OCI-LY7 (cell line): ENCODE data around the gene SSBP4. TPM values are rescaled to one million over a fixed set of nuclear protein-coding genes. Genes with fewer than 3 reads are reported as not detected.

Experiments used
- BruUV-seq: library from RNA; stranded (reverse); fragments of 400-500 nt; replicated peaks from 2 replicates; lab custom pipeline; 2021; lab: Mats Ljungman, UMichigan
- CTCF ChIA-PET: fragments of 300-600 bp; sonication (Branson Sonifier 250); formaldehyde crosslinking; loops from one replicate; lab custom pipeline; 2022; ENCODE audit warnings: antibody characterized with exemption; ENCODE audit not compliant: unreplicated experiment; lab: Charles Lee
- POLR2A ChIA-PET: fragments of 300-600 bp; sonication (Branson Sonifier 250); formaldehyde crosslinking; loops from one replicate; lab custom pipeline; 2022; ENCODE audit warnings: antibody characterized with exemption; lab: Charles Lee
- DNase-seq: peaks from one replicate; pipeline ENCODE4 v3.0.0-alpha.2; 2015; ENCODE audit warnings: low spot score
- H2AFZ ChIP-seq: fragments of 200-600 bp; sonication (generic), shearing (Covaris generic); 2 replicates; pipeline ENCODE4 v1.6.1; 2014; ENCODE audit warnings: mild to moderate bottlenecking, antibody characterized with exemption, low read length, moderate library complexity
- H3K27ac ChIP-seq: fragments of 200-600 bp; sonication (generic); 2 replicates; pipeline ENCODE4 v1.5.1; 2014; ENCODE audit warnings: mixed run types, low read depth, mild to moderate bottlenecking, moderate library complexity, low read length, inconsistent platforms; ENCODE audit not compliant: poor library complexity, severe bottlenecking
- H3K36me3 ChIP-seq: fragments of 200-600 bp; sonication (generic); 2 replicates; pipeline ENCODE4 v1.6.1; 2014; ENCODE audit warnings: mild to moderate bottlenecking, antibody characterized with exemption, low read length, moderate library complexity, mixed read lengths; ENCODE audit not compliant: insufficient read depth
- H3K4me1 ChIP-seq: fragments of 200-600 bp; sonication (generic); 2 replicates; pipeline ENCODE4 v1.5.1; 2014; ENCODE audit warnings: mild to moderate bottlenecking, low read length; ENCODE audit not compliant: insufficient read depth, poor library complexity, severe bottlenecking
- H3K4me2 ChIP-seq: fragments of 200-600 bp; sonication (generic); 2 replicates; pipeline ENCODE4 v1.6.1; 2014; ENCODE audit warnings: mild to moderate bottlenecking, low read length
- H3K4me3 ChIP-seq: fragments of 200-600 bp; sonication (generic); 2 replicates; pipeline ENCODE4 v1.5.1; 2014; ENCODE audit warnings: mild to moderate bottlenecking, low read depth, low read length; ENCODE audit not compliant: poor library complexity, severe bottlenecking
- H3K79me2 ChIP-seq: fragments of 200-600 bp; sonication (generic); 2 replicates; pipeline ENCODE4 v1.6.1; 2016; ENCODE audit warnings: low read depth, mild to moderate bottlenecking, low read length, moderate library complexity, mixed read lengths; ENCODE audit not compliant: insufficient read depth
- H3K9me2 ChIP-seq: fragments of 200-600 bp; sonication (generic); 2 replicates; pipeline ENCODE4 v1.6.1; 2016; ENCODE audit warnings: mild to moderate bottlenecking, low read length, mixed read lengths; ENCODE audit not compliant: insufficient read depth
- H3K9me3 ChIP-seq: fragments of 200-600 bp; sonication (generic); 2 replicates; pipeline ENCODE4 v1.6.1; 2014; ENCODE audit warnings: mild to moderate bottlenecking, mixed run types, low read length, mixed read lengths
- H4K20me1 ChIP-seq: fragments of 200-600 bp; sonication (generic); 2 replicates; pipeline ENCODE4 v1.6.1; 2014; ENCODE audit warnings: mild to moderate bottlenecking, antibody characterized with exemption, low read length, moderate library complexity, mixed read lengths; ENCODE audit not compliant: insufficient read depth
- CTCF ChIP-seq: fragments of 200-600 bp; sonication (generic); conservative IDR thresholded peaks from 2 replicates; pipeline ENCODE4 v1.5.1; 2014; ENCODE audit warnings: mild to moderate bottlenecking, antibody characterized with exemption, low read length, moderate library complexity, mixed read lengths
- EZH2phosphoT487 ChIP-seq: fragments of 200-600 bp; sonication (generic); IDR thresholded peaks from 2 replicates; pipeline ENCODE4 v1.6.1; 2018; ENCODE audit warnings: low read depth, borderline replicate concordance, mild to moderate bottlenecking, mixed run types, antibody characterized with exemption, low read length, moderate library complexity, mixed read lengths
- intact Hi-C: fragments of 100-400 bp; cut with micrococcal nuclease; formaldehyde crosslinking; loops from one replicate; pipeline ENCODE4 v1.10.0; 2022; ENCODE audit not compliant: unreplicated experiment
- total RNA-seq, 2 experiments: library from RNA; depleted of rRNA in 1 of 2; stranded (reverse); fragments of >200 nt in 1 of 2; shearing (Covaris generic) in 1 of 2; gene quantifications; 2 replicates each; pipeline ENCODE4 v1.2.3, GENCODE V29; 2014 to 2022

Gene SSBP4
- total RNA-seq, 2 experiments from 2014 or later: 92.9 to 117 TPM

GRCh38 chr19:18428173-18428786 is 9.1 kb downstream of the SSBP4 start:
- H3K36me3 ChIP-seq: no peaks in the 10 kb centered on the region
- TF ChIP-seq EZH2phosphoT487 (no peak), CTCF (no peak)
- peak overlapping the region; percentile 66 for H3K4me2 ChIP-seq
- CTCF ChIA-PET: no interaction called here
- H3K9me2 ChIP-seq: no peaks in the 10 kb centered on the region
- no peak overlapping the region for H3K4me3 ChIP-seq
- peak overlapping the region; percentile 37 for H3K27ac ChIP-seq
- H2AFZ ChIP-seq: no peak overlapping the region
- no peak for DNase-seq
- H4K20me1 ChIP-seq: no peaks in the 10 kb centered on the region; the same call in 1 of the 2 replicates
- POLR2A ChIA-PET: interaction anchor here (1.0 kb wide), 1 partner anchor 372 kb away, joined by 3 read pairs; no protein-coding TSS in a partner anchor
- peaks cover 59% of the 10 kb centered on the region for H3K4me1 ChIP-seq
- peaks cover 3% of the 10 kb centered on the region; the same call in 1 of the 2 replicates for H3K79me2 ChIP-seq
- H3K9me3 ChIP-seq: no peaks in the 10 kb centered on the region
- intact Hi-C loops: loop anchor here (10.0 kb wide), 1 partner anchor 407 kb away; the partner anchor contains the start of gene UPF1
- no TSS peak for BruUV-seq

- H3K36me3 ChIP-seq: no peaks in the 10 kb centered on the region
- H3K4me2 ChIP-seq: peak overlapping the region; percentile 66
- H4K20me1 ChIP-seq: no peaks in the 10 kb centered on the region; the same call in 1 of the 2 replicates
- no peaks in the 10 kb centered on the region; the same call in 1 of the 2 replicates for H3K79me2 ChIP-seq
- H3K4me1 ChIP-seq: peaks cover 53% of the 10 kb centered on the region
- ChIA-PET CTCF (no interaction called here), POLR2A (interaction anchor here (0.6 to 1.0 kb wide), 2 partner anchors 9 to 372 kb away, joined by 3 read pairs; no protein-coding TSS in a partner anchor)
- BruUV-seq: no TSS peak
- H3K27ac ChIP-seq: peak overlapping the region; percentile 37
- peak overlapping the region; percentile 41 for H3K4me3 ChIP-seq
- H3K9me3 ChIP-seq: no peaks in the 10 kb centered on the region
- no peak overlapping the region for H2AFZ ChIP-seq
- TF ChIP-seq EZH2phosphoT487 (no peak), CTCF (0 out of 2 replicates have a peak, but pooled peaks have one; percentile 29)
- intact Hi-C loops: loop anchor here (10.0 kb wide), 1 partner anchor 406 kb away; the partner anchor contains the start of gene UPF1
- no peaks in the 10 kb centered on the region for H3K9me2 ChIP-seq
- peak; percentile 83 for DNase-seq
Measured at GRCh38 chr19:18428787-18429674, 9.8 kb downstream of the SSBP4 start.
